H9 (cell line): ENCODE results near the gene PRKAG3. TPM values are rescaled to one million over a fixed set of nuclear protein-coding genes. Genes with fewer than 3 reads are reported as not detected.

Source experiments
- DNase-seq: peaks from one replicate; pipeline ENCODE4 v3.0.0-alpha.2; 2017
- H2AFZ ChIP-seq: one replicate; pipeline ENCODE4 v1.6.1; 2013; ENCODE audit warnings: mild to moderate bottlenecking, low read length, control low read depth, moderate library complexity
- H2AK5ac ChIP-seq: 2 replicates; pipeline ENCODE4 v1.6.1; 2013; ENCODE audit warnings: low read length, control low read depth, mixed read lengths; ENCODE audit not compliant: insufficient read length
- H2BK120ac ChIP-seq: one replicate; pipeline ENCODE4 v1.6.1; 2013; ENCODE audit warnings: low read depth, mild to moderate bottlenecking, low read length, control low read depth, inconsistent platforms; ENCODE audit not compliant: poor library complexity, severe bottlenecking
- H2BK12ac ChIP-seq: 2 replicates; pipeline ENCODE4 v1.6.1; 2013; ENCODE audit warnings: low read length, control low read depth, mixed read lengths, low read depth; ENCODE audit not compliant: insufficient read length
- H2BK15ac ChIP-seq: 2 replicates; pipeline ENCODE4 v1.6.1; 2013; ENCODE audit warnings: low read depth, low read length, control low read depth
- H2BK20ac ChIP-seq: one replicate; pipeline ENCODE4 v1.6.1; 2013; ENCODE audit warnings: low read depth, mild to moderate bottlenecking, low read length, control low read depth, inconsistent platforms; ENCODE audit not compliant: poor library complexity, severe bottlenecking
- H2BK5ac ChIP-seq: 2 replicates; pipeline ENCODE4 v1.6.1; 2013; ENCODE audit warnings: low read length, control low read depth, mixed read lengths; ENCODE audit not compliant: insufficient read length
- H3K14ac ChIP-seq: 2 replicates; pipeline ENCODE4 v1.6.1; 2013; ENCODE audit warnings: low read length, control low read depth; ENCODE audit not compliant: insufficient read depth
- H3K18ac ChIP-seq: 2 replicates; pipeline ENCODE4 v1.6.1; 2013; ENCODE audit warnings: low read depth, mild to moderate bottlenecking, mixed read lengths, low read length, control low read depth; ENCODE audit not compliant: insufficient read length
- H3K23ac ChIP-seq: 2 replicates; pipeline ENCODE4 v1.6.1; 2013; ENCODE audit warnings: low read length, control low read depth, mixed read lengths, low read depth; ENCODE audit not compliant: insufficient read length
- H3K23me2 ChIP-seq: 2 replicates; pipeline ENCODE4 v1.6.1; 2013; ENCODE audit warnings: low read depth, mild to moderate bottlenecking, mixed read lengths, low read length, control low read depth; ENCODE audit not compliant: insufficient read length, poor library complexity, severe bottlenecking
- H3K27ac ChIP-seq: 2 replicates; pipeline ENCODE4 v1.5.1; 2013; ENCODE audit warnings: low read length, control low read depth, mixed read lengths, low read depth; ENCODE audit not compliant: insufficient read length
- H3K27me3 ChIP-seq: 2 replicates; pipeline ENCODE4 v1.6.1; 2013; ENCODE audit warnings: low read length, control low read depth, inconsistent platforms; ENCODE audit not compliant: insufficient read depth
- H3K4ac ChIP-seq: 2 replicates; pipeline ENCODE4 v1.6.1; 2013; ENCODE audit warnings: low read depth, mild to moderate bottlenecking, control low read depth, inconsistent platforms, low read length, moderate library complexity
- H3K4me1 ChIP-seq: 2 replicates; pipeline ENCODE4 v1.6.1; 2013; ENCODE audit warnings: low read length, control low read depth, inconsistent platforms; ENCODE audit not compliant: insufficient read depth
- H3K4me2 ChIP-seq: 2 replicates; pipeline ENCODE4 v1.6.1; 2013; ENCODE audit warnings: low read length, control low read depth, mixed read lengths; ENCODE audit not compliant: insufficient read length, insufficient read depth
- H3K56ac ChIP-seq: 2 replicates; pipeline ENCODE4 v1.6.1; 2013; ENCODE audit warnings: low read depth, mild to moderate bottlenecking, mixed read lengths, low read length, control low read depth; ENCODE audit not compliant: insufficient read length
- H3K79me1 ChIP-seq: 2 replicates; pipeline ENCODE4 v1.6.1; 2013; ENCODE audit warnings: low read depth, mild to moderate bottlenecking, moderate library complexity, low read length, control low read depth, inconsistent platforms; ENCODE audit not compliant: insufficient read depth, poor library complexity, severe bottlenecking
- H3K79me2 ChIP-seq: 2 replicates; pipeline ENCODE4 v1.6.1; 2013; ENCODE audit warnings: low read length, control low read depth, inconsistent platforms; ENCODE audit not compliant: insufficient read depth
- H3K9ac ChIP-seq: 2 replicates; pipeline ENCODE4 v1.6.1; 2013; ENCODE audit warnings: low read length, control low read depth, mixed read lengths; ENCODE audit not compliant: insufficient read length; ENCODE audit errors: extremely low read depth
- H3K9me3 ChIP-seq: one replicate; pipeline ENCODE4 v1.6.1; 2013; ENCODE audit warnings: low read depth, low read length, inconsistent platforms; ENCODE audit not compliant: control insufficient read depth
- H3T11ph ChIP-seq: one replicate; pipeline ENCODE4 v1.6.1; 2013; ENCODE audit warnings: mild to moderate bottlenecking, low read length, control low read depth, inconsistent platforms
- H4K20me1 ChIP-seq: one replicate; pipeline ENCODE4 v1.6.1; 2013; ENCODE audit not compliant: control insufficient read depth, insufficient read length, insufficient read depth
- H4K5ac ChIP-seq: 2 replicates; pipeline ENCODE4 v1.6.1; 2013; ENCODE audit warnings: low read depth, mild to moderate bottlenecking, mixed read lengths, low read length, control low read depth; ENCODE audit not compliant: insufficient read length
- H4K8ac ChIP-seq: replicated peaks from 2 replicates; pipeline ENCODE4 v1.6.1; 2013; ENCODE audit warnings: low read length, control low read depth, mixed read lengths, low read depth; ENCODE audit not compliant: insufficient read length
- H4K91ac ChIP-seq: 2 replicates; pipeline ENCODE4 v1.6.1; 2013; ENCODE audit warnings: low read depth, mild to moderate bottlenecking, moderate library complexity, mixed read lengths, low read length, control low read depth; ENCODE audit not compliant: insufficient read length
- H3K27ac Mint-ChIP-seq, 3 experiments: 2 replicates in 2 of 3; 3 replicates in 1 of 3; pipeline ENCODE4 v1.8.0; 2020 to 2021; ENCODE audit warnings: mixed read lengths in 3 of 3, mild to moderate bottlenecking in 1 of 3, moderate library complexity in 1 of 3
- H3K27me3 Mint-ChIP-seq: 2 replicates; pipeline ENCODE4 v1.8.0; 2021; ENCODE audit warnings: low read depth, mild to moderate bottlenecking, moderate library complexity, mixed read lengths
- H3K36me3 Mint-ChIP-seq, 3 experiments: 2 replicates in 2 of 3; 3 replicates in 1 of 3; pipeline ENCODE4 v1.8.0; 2020 to 2021; ENCODE audit warnings: low read depth in 3 of 3, mixed read lengths in 3 of 3; ENCODE audit not compliant: insufficient read depth in 1 of 3
- H3K4me1 Mint-ChIP-seq, 2 experiments: 2 replicates each; pipeline ENCODE4 v1.8.0; 2020; ENCODE audit warnings: mixed read lengths in 2 of 2
- H3K4me3 Mint-ChIP-seq, 2 experiments: 2 replicates in 1 of 2; 3 replicates in 1 of 2; pipeline ENCODE4 v1.8.0; 2020 to 2021; ENCODE audit warnings: mild to moderate bottlenecking in 2 of 2, mixed read lengths in 2 of 2, moderate library complexity in 1 of 2
- H3K9me3 Mint-ChIP-seq, 2 experiments: 2 replicates in 1 of 2; 3 replicates in 1 of 2; pipeline ENCODE4 v1.8.0; 2020; ENCODE audit warnings: mild to moderate bottlenecking in 2 of 2, mixed read lengths in 2 of 2, moderate library complexity in 1 of 2
- CTCF ChIP-seq: fragments of 200-600 bp; sonication (generic); conservative IDR thresholded peaks from 3 replicates; pipeline ENCODE4 v1.8.0; 2021; ENCODE audit warnings: antibody characterized with exemption, mild to moderate bottlenecking
- WGBS: extraction: QIAGEN DNeasy Blood & Tissue Kit; methylation state at CpG from one replicate; pipeline ENCODE4 v1.1.7; 2013; ENCODE audit warnings: missing lambda C conversion rate, low lambda C conversion rate, mixed read lengths; ENCODE audit not compliant: insufficient read length; ENCODE audit errors: extremely low coverage; 5-methylcytosine and 5-hydroxymethylcytosine counted together
- total RNA-seq: library from RNA; stranded (reverse); gene quantifications from 2 replicates; pipeline ENCODE4 v1.2.1, GENCODE V29; 2021

Gene PRKAG3
- total RNA-seq, 1 experiment from 2014 or later = not detected

GRCh38 chr2:218826791-218827190 lies 4.8 kb downstream of the PRKAG3 start:
- Histone ChIP-seq H2BK15ac (no peak overlapping the region), H3K56ac (no peak overlapping the region), H3K79me2 (no peaks in the 10 kb centered on the region), H4K91ac (no peak overlapping the region), H4K8ac (no peak overlapping the region), H3K9me3 (no peaks in the 10 kb centered on the region), H4K5ac (no peak overlapping the region), H2AK5ac (no peak overlapping the region), H3K23ac (no peak overlapping the region), H3K4me2 (no peak overlapping the region), H3K4me1 (no peaks in the 10 kb centered on the region), H3T11ph (no peak overlapping the region), H3K18ac (no peak overlapping the region), H2BK5ac (no peak overlapping the region), H3K27ac (no peak overlapping the region), H2AFZ (no peak overlapping the region), H3K23me2 (no peaks in the 10 kb centered on the region), H3K9ac (no peak overlapping the region), H2BK20ac (no peak overlapping the region), H3K27me3 (no peaks in the 10 kb centered on the region), H3K4ac (no peak overlapping the region), H3K79me1 (no peaks in the 10 kb centered on the region), H2BK12ac (no peak overlapping the region), H4K20me1 (no peaks in the 10 kb centered on the region), H3K14ac (no peak overlapping the region), H2BK120ac (no peak overlapping the region)
- Mint-ChIP-seq H3K27me3 (peaks cover 8% of the 10 kb centered on the region), H3K4me3 (no peak overlapping the region), H3K36me3 (no peaks in the 10 kb centered on the region; a peak in 1 of 7 replicates), H3K27ac (no peak overlapping the region), H3K4me1 (peaks cover 8 to 9% of the 10 kb centered on the region in 2 experiments), H3K9me3 (no peaks in the 10 kb centered on the region)
- DNase-seq = no peak
- no peak for TF ChIP-seq CTCF
- WGBS = no CpG with 5 or more reads among the region's 10 CpGs
